Measurements from ENCODE around the gene FLNC. TPM values are rescaled to one million over a fixed set of nuclear protein-coding genes. Genes with fewer than 3 reads are reported as not detected.

FLNC gene
- total and polyA plus RNA-seq, 9 of the 15 experiments (the other 6 are each of a cell fraction or from before 2014, with no cell fraction given): 0.90 to 155 (median 28.8) TPM

GRCh38 chr7:128829391-128830166 is 627 bp upstream of the FLNC start (continued):
- TF ChIP-seq DLX4 (CRISPR knock-in tag; IDR thresholded peaks at IDR 0.05) (no peak), JUNB (CRISPR knock-in tag; conservative IDR thresholded peaks at IDR 0.05) (no peak), SMARCA5 (IDR thresholded peaks at IDR 0.05) (no peak), SAFB (IDR thresholded peaks at IDR 0.05; ENCODE audit: borderline replicate concordance, low read depth, low read length) (no peak), ZNF830 (CRISPR knock-in tag; IDR thresholded peaks at IDR 0.05) (0 out of 2 replicates have a peak, but pooled peaks have one; percentile 48), ARID4B (CRISPR knock-in tag; IDR thresholded peaks at IDR 0.05) (no peak; the same call in 1 of the 2 replicates), POLR2B (IDR thresholded peaks at IDR 0.05; ENCODE audit: low read depth, partially characterized antibody) (no peak), SMAD2 (IDR thresholded peaks at IDR 0.05; ENCODE audit: low read depth, low read length) (no peak), ZNF224 (CRISPR knock-in tag; IDR thresholded peaks at IDR 0.05) (0 out of 2 replicates have a peak, but pooled peaks have one; percentile 13), XRCC4 (IDR thresholded peaks at IDR 0.05; ENCODE audit: extremely low read depth, insufficient read depth, insufficient read length) (no peak), POLR3A (IDR thresholded peaks at IDR 0.05; ENCODE audit: borderline replicate concordance, extremely low read depth, insufficient read depth, insufficient read length) (no peak), FOSL1 (tag; conservative IDR thresholded peaks at IDR 0.05) (peak; percentile 43; the same call in 1 of the 2 replicates), NR2C1 (IDR thresholded peaks at IDR 0.05) (no peak), NR2C1 (tag; IDR thresholded peaks at IDR 0.05) (no peak), MAX (CRISPR knock-in tag; IDR thresholded peaks at IDR 0.05) (no peak), ZNF431 (CRISPR knock-in tag; IDR thresholded peaks at IDR 0.05) (no peak), ZNF764 (CRISPR knock-in tag; IDR thresholded peaks at IDR 0.05; ENCODE audit: low read depth) (no peak), ATF2 (CRISPR knock-in tag; IDR thresholded peaks at IDR 0.05) (no peak)
